Right lobe of liver (tissue), 6 donors: ENCODE measurements around the gene MATN4. TPM values are rescaled to one million over a fixed set of nuclear protein-coding genes. Genes with fewer than 3 reads are reported as not detected.

ENCODE experiments used
- ATAC-seq, 4 donors: fragments of 200-7000 bp; cut with Tn5 transposase; one replicate each; pipeline ENCODE4 v1.9.1; 2020; ENCODE audit warnings: mild to moderate bottlenecking in 4 of 4, moderate library complexity in 4 of 4
- DNase-seq, 3 donors: peaks; one replicate each; pipeline ENCODE4 v3.0.0-alpha.2; 2020
- H3K27ac ChIP-seq, 3 donors: fragments of 200-600 bp; one replicate each; pipeline ENCODE4 v1.8.0; 2022
- H3K27me3 ChIP-seq, 2 donors: fragments of 200-600 bp; one replicate each; pipeline ENCODE4 v1.8.0; 2022
- H3K36me3 ChIP-seq, 4 donors: fragments of 200-600 bp; sonication (generic) in 1 of 4; one replicate each; pipeline versions ENCODE4 v1.5.1 to v1.8.0; 2017 to 2022; ENCODE audit warnings: control low read depth in 1 of 4
- H3K4me1 ChIP-seq, 4 donors: fragments of 200-600 bp; sonication (generic) in 1 of 4; one replicate each; pipeline versions ENCODE4 v1.5.1 to v1.8.0; 2017 to 2022; ENCODE audit warnings: control low read depth in 1 of 4
- H3K4me3 ChIP-seq, 3 donors: fragments of 200-600 bp; one replicate each; pipeline ENCODE4 v1.8.0; 2022
- H3K9me3 ChIP-seq, 4 donors: fragments of 200-600 bp; sonication (generic) in 1 of 4; one replicate each; pipeline versions ENCODE4 v1.5.1 to v1.8.0; 2017 to 2022; ENCODE audit warnings: control low read depth in 1 of 4
- CTCF ChIP-seq, 4 donors: fragments of 200-600 bp in 3 of 4; fragments of 450-650 bp in 1 of 4; IDR thresholded peaks; one replicate each; pipeline versions ENCODE4 v1.5.1 to v1.8.0; 2016 to 2022; ENCODE audit warnings: antibody characterized with exemption in 4 of 4, mild to moderate bottlenecking in 2 of 4
- POLR2A ChIP-seq: fragments of 450-650 bp; IDR thresholded peaks from one replicate; pipeline ENCODE4 v1.6.1; 2017; ENCODE audit warnings: antibody characterized with exemption, mild to moderate bottlenecking
- WGBS: methylation state at CpG from one replicate; pipeline ENCODE4 v1.1.6; 2018; ENCODE audit warnings: low coverage, low lambda C conversion rate; ENCODE audit not compliant: insufficient coverage; ENCODE audit errors: missing lambda C conversion rate; 5-methylcytosine and 5-hydroxymethylcytosine counted together
- intact Hi-C, 2 donors: fragments of 100-400 bp; cut with DNase I; formaldehyde crosslinking; loops; one replicate each; pipeline versions ENCODE4 v1.11.2 to v1.14.1; 2022
- total RNA-seq, 6 experiments: library from RNA; depleted of rRNA in 2 of 6; stranded (reverse); fragments of >200 nt in 2 of 6; fragmentation: NEBNext Ultra II Directional in 3 of 6; extraction: Animal tissue kit (Norgen Biotek cat#: 25700) in 3 of 6; gene quantifications; one replicate each; pipeline versions ENCODE4 v1.1.0 to v1.2.4, GENCODE V29; 2016 to 2023
- donor health status: DM: no; HTN: yes; CAD: no.
- donor health status: DM: no; HTN: no; CAD: no.
- donor health status: DM: no; HTN: no; CAD: no.
- donor health status: DM: no; HTN: yes; CAD: no.
- donor health status: DM: no; HTN: yes; CAD: no.

MATN4 gene
- total RNA-seq, 6 experiments from 2014 or later = not detected

- no peaks in the 10 kb centered on the region for H3K4me1 ChIP-seq
- no peak for TF ChIP-seq CTCF (IDR thresholded peaks at IDR 0.05)
- TF ChIP-seq POLR2A = no peak
- H3K36me3 ChIP-seq = no peaks in the 10 kb centered on the region
- no peak overlapping the region for H3K27ac ChIP-seq
- ATAC-seq (no peak), DNase-seq (no peak)
- no peaks in the 10 kb centered on the region for H3K27me3 ChIP-seq
- intact Hi-C loops = no loop called here
- H3K9me3 ChIP-seq = no peaks in the 10 kb centered on the region
- no peak overlapping the region for H3K4me3 ChIP-seq
These were observed 41.1 kb downstream of the MATN4 start for GRCh38 chr20:45266977-45267376.

GRCh38 chr20:45263556-45264266 lies 44.4 kb downstream of the MATN4 start:
- Histone ChIP-seq H3K36me3 (no peaks in the 10 kb centered on the region), H3K4me3 (no peak overlapping the region), H3K9me3 (no peaks in the 10 kb centered on the region), H3K4me1 (no peaks in the 10 kb centered on the region), H3K27ac (no peak overlapping the region), H3K27me3 (no peaks in the 10 kb centered on the region)
- ATAC-seq (no peak), DNase-seq (no peak)
- WGBS = 37% methylated on average over 3 of the region's 3 CpGs
- intact Hi-C loops = no loop called here
- TF ChIP-seq POLR2A (no peak), CTCF (IDR thresholded peaks at IDR 0.05) (no peak)

GRCh38 chr20:45258664-45259063 lies 49.4 kb downstream of the MATN4 start:
- WGBS = 42% methylated on average over 2 of the region's 2 CpGs
- no peak for DNase-seq
- intact Hi-C loops = no loop called here
- Histone ChIP-seq H3K9me3 (no peaks in the 10 kb centered on the region), H3K4me1 (peaks cover 0 to 15% (median 7%) of the 10 kb centered on the region in 4 donors), H3K4me3 (no peak overlapping the region), H3K36me3 (no peaks in the 10 kb centered on the region), H3K27me3 (no peaks in the 10 kb centered on the region), H3K27ac (no peak overlapping the region)
- TF ChIP-seq POLR2A (no peak), CTCF (IDR thresholded peaks at IDR 0.05) (no peak)
- ATAC-seq = no peak

GRCh38 chr20:45258259-45258658 lies 49.8 kb downstream of the MATN4 start:
- intact Hi-C loops = no loop called here

GRCh38 chr20:45257711-45258110 lies 50.4 kb downstream of the MATN4 start:
- WGBS = 74% methylated on average over 7 of the region's 7 CpGs
- ATAC-seq = no peak
- Histone ChIP-seq H3K27me3 (no peaks in the 10 kb centered on the region), H3K36me3 (no peaks in the 10 kb centered on the region), H3K27ac (no peak overlapping the region), H3K4me3 (no peak overlapping the region), H3K9me3 (no peaks in the 10 kb centered on the region), H3K4me1 (peaks cover 0 to 17% (median 7%) of the 10 kb centered on the region in 4 donors)
- TF ChIP-seq CTCF (IDR thresholded peaks at IDR 0.05) (no peak), POLR2A (no peak)
- intact Hi-C loops = no loop called here
- no peak for DNase-seq

More at GRCh38 chr20:45258259-45258658, 49.8 kb downstream of the MATN4 start:
- no peaks in the 10 kb centered on the region for H3K27me3 ChIP-seq
- peaks cover 0 to 15% (median 7%) of the 10 kb centered on the region in 4 donors for H3K4me1 ChIP-seq
- no peak overlapping the region for H3K27ac ChIP-seq
- DNase-seq = no peak
- no peaks in the 10 kb centered on the region for H3K36me3 ChIP-seq
- ATAC-seq = no peak
- H3K4me3 ChIP-seq = no peak overlapping the region
- WGBS = 74% methylated on average over 2 of the region's 3 CpGs
- TF ChIP-seq POLR2A = no peak
- no peaks in the 10 kb centered on the region for H3K9me3 ChIP-seq
